H1 (cell line): ENCODE measurements around the gene CLPSL2. TPM values are rescaled to one million over a fixed set of nuclear protein-coding genes. Genes with fewer than 3 reads are reported as not detected.

Experiments used
- CTCF ChIA-PET: fragments of 300-600 bp; sonication (Branson Sonifier 250); formaldehyde crosslinking; loops from one replicate; lab custom pipeline; 2021; ENCODE audit not compliant: partially characterized antibody; lab: Charles Lee
- POLR2A ChIA-PET: fragments of 300-600 bp; sonication (Branson Sonifier 250); formaldehyde crosslinking; loops from one replicate; lab custom pipeline; 2021; ENCODE audit warnings: inconsistent platforms; ENCODE audit not compliant: partially characterized antibody; lab: Charles Lee
- DNase-seq, 2 experiments: peaks; one replicate each; pipeline versions ENCODE4 v3.0.0 to v3.0.0-alpha.2; 2010 to 2022; ENCODE audit warnings: low spot score in 2 of 2, low read depth in 1 of 2, mixed read lengths in 1 of 2
- FAIRE-seq: peaks from 2 replicates; lab custom pipeline; 2011; peaks lifted over from hg19 to GRCh38; lab: Jason Lieb, UNC
- H2AFZ ChIP-seq: 2 replicates; pipeline ENCODE4 v1.8.1; 2012; ENCODE audit warnings: low read length, inconsistent platforms
- H2AK5ac ChIP-seq: 2 replicates; pipeline ENCODE4 v1.6.1; 2013; ENCODE audit warnings: low read depth, low read length
- H2BK120ac ChIP-seq: replicated peaks from 2 replicates; pipeline ENCODE3; 2013; ENCODE audit warnings: low read depth, low read length, inconsistent platforms
- H2BK12ac ChIP-seq: 2 replicates; pipeline ENCODE4 v1.6.1; 2013; ENCODE audit warnings: low read depth, low read length
- H2BK15ac ChIP-seq: 2 replicates; pipeline ENCODE4 v1.6.1; 2013; ENCODE audit warnings: low read length
- H2BK20ac ChIP-seq: 2 replicates; pipeline ENCODE4 v1.6.1; 2013; ENCODE audit warnings: low read length
- H2BK5ac ChIP-seq: 2 replicates; pipeline ENCODE4 v1.6.1; 2013; ENCODE audit warnings: low read depth, low read length
- H3K14ac ChIP-seq: 2 replicates; pipeline ENCODE4 v1.6.1; 2013; ENCODE audit warnings: inconsistent platforms; ENCODE audit not compliant: insufficient read length
- H3K18ac ChIP-seq: 2 replicates; pipeline ENCODE4 v1.6.1; 2013; ENCODE audit warnings: low read length; ENCODE audit errors: extremely low read depth
- H3K23ac ChIP-seq: 2 replicates; pipeline ENCODE4 v1.6.1; 2013; ENCODE audit warnings: inconsistent platforms; ENCODE audit not compliant: insufficient read length
- H3K23me2 ChIP-seq: 2 replicates; pipeline ENCODE4 v1.6.1; 2013; ENCODE audit warnings: low read depth, low read length
- H3K27ac ChIP-seq: 2 replicates; pipeline ENCODE4 v1.6.1; 2011; ENCODE audit warnings: low read depth, low read length, inconsistent platforms
- H3K27me3 ChIP-seq, 4 experiments: replicated peaks in 1 of 4; 1 replicate in 1 of 4; 2 replicates in 3 of 4; pipeline versions ENCODE4 v1.6.1 to v1.8.1; 2011 to 2013; ENCODE audit warnings: low read length in 3 of 4, mild to moderate bottlenecking in 3 of 4, inconsistent platforms in 2 of 4, mixed read lengths in 2 of 4, moderate library complexity in 1 of 4; ENCODE audit not compliant: control insufficient read depth in 3 of 4, insufficient read depth in 3 of 4; ENCODE audit errors: extremely low read depth in 1 of 4
- H3K36me3 ChIP-seq, 4 experiments: 2 replicates each; pipeline versions ENCODE4 v1.6.1 to v1.8.1; 2011 to 2013; ENCODE audit warnings: mild to moderate bottlenecking in 4 of 4, low read length in 3 of 4, moderate library complexity in 2 of 4, control low read depth in 1 of 4, inconsistent platforms in 1 of 4; ENCODE audit not compliant: insufficient read depth in 4 of 4, control insufficient read depth in 2 of 4
- H3K4ac ChIP-seq: replicated peaks from 2 replicates; pipeline ENCODE3; 2013; ENCODE audit warnings: low read length, low read depth, mixed read lengths, inconsistent platforms; ENCODE audit not compliant: insufficient read length
- H3K4me1 ChIP-seq, 4 experiments: replicated peaks in 1 of 4; 1 replicate in 1 of 4; 2 replicates in 3 of 4; pipeline versions ENCODE4 v1.6.1 to v1.8.1; 2011 to 2013; ENCODE audit warnings: low read length in 3 of 4, inconsistent platforms in 2 of 4, mixed read lengths in 1 of 4; ENCODE audit not compliant: insufficient read depth in 4 of 4, control insufficient read depth in 3 of 4
- H3K4me2 ChIP-seq, 2 experiments: 2 replicates each; pipeline versions ENCODE4 v1.6.1 to v1.8.1; 2011 to 2013; ENCODE audit warnings: low read depth in 2 of 2, low read length in 2 of 2, control low read depth in 1 of 2, inconsistent platforms in 1 of 2, mild to moderate bottlenecking in 1 of 2; ENCODE audit not compliant: insufficient read depth in 1 of 2
- H3K4me3 ChIP-seq, 4 experiments: fragments of 200-600, 300-600 bp in 1 of 4; sonication (generic), shearing (Covaris generic), sonication (Bioruptor Twin) in 1 of 4; 2 replicates each; pipeline versions ENCODE4 v1.5.1 to v1.8.1; 2011 to 2016; ENCODE audit warnings: low read length in 4 of 4, low read depth in 3 of 4, control low read depth in 2 of 4, inconsistent platforms in 2 of 4, mild to moderate bottlenecking in 2 of 4, mixed read lengths in 1 of 4, moderate library complexity in 1 of 4; ENCODE audit not compliant: insufficient read depth in 2 of 4; ENCODE audit errors: extremely low read depth in 1 of 4
- H3K56ac ChIP-seq: replicated peaks from 2 replicates; pipeline ENCODE3; 2013; ENCODE audit warnings: low read depth, mild to moderate bottlenecking, mixed read lengths, low read length, inconsistent platforms; ENCODE audit not compliant: insufficient read length
- H3K79me1 ChIP-seq: 2 replicates; pipeline ENCODE4 v1.6.1; 2013; ENCODE audit warnings: low read depth, low read length, control low read depth
- H3K79me2 ChIP-seq, 2 experiments: 2 replicates each; pipeline versions ENCODE4 v1.6.1 to v1.8.1; 2012 to 2013; ENCODE audit warnings: low read length in 2 of 2, mild to moderate bottlenecking in 2 of 2, inconsistent platforms in 1 of 2; ENCODE audit not compliant: insufficient read depth in 2 of 2, control insufficient read depth in 1 of 2
- H3K9ac ChIP-seq, 4 experiments: replicated peaks in 1 of 4; 1 replicate in 1 of 4; 2 replicates in 3 of 4; pipeline versions ENCODE4 v1.6.1 to v1.8.1; 2011 to 2013; ENCODE audit warnings: low read depth in 3 of 4, low read length in 3 of 4, control low read depth in 2 of 4, mild to moderate bottlenecking in 2 of 4, moderate library complexity in 2 of 4, inconsistent platforms in 1 of 4; ENCODE audit errors: extremely low read depth in 1 of 4
- H3K9me3 ChIP-seq, 2 experiments: 2 replicates each; pipeline versions ENCODE4 v1.6.1 to v1.8.1; 2012 to 2013; ENCODE audit warnings: mild to moderate bottlenecking in 2 of 2, moderate library complexity in 2 of 2, control low read depth in 1 of 2, inconsistent platforms in 1 of 2, low read depth in 1 of 2, low read length in 1 of 2, mixed read lengths in 1 of 2; ENCODE audit not compliant: insufficient read depth in 2 of 2
- H4K20me1 ChIP-seq, 2 experiments: replicated peaks in 1 of 2; 2 replicates each; pipeline versions ENCODE3 to v1.8.1; 2011 to 2013; ENCODE audit warnings: inconsistent platforms in 2 of 2, low read length in 2 of 2, mild to moderate bottlenecking in 1 of 2; ENCODE audit not compliant: insufficient read depth in 2 of 2, control insufficient read depth in 1 of 2
- H4K5ac ChIP-seq: 2 replicates; pipeline ENCODE4 v1.6.1; 2013; ENCODE audit warnings: low read length, low read depth, mixed read lengths, inconsistent platforms; ENCODE audit not compliant: insufficient read length
- H4K8ac ChIP-seq: 2 replicates; pipeline ENCODE4 v1.8.0; 2013; ENCODE audit warnings: mild to moderate bottlenecking, moderate library complexity, low read length, inconsistent platforms; ENCODE audit not compliant: insufficient read depth; ENCODE audit errors: extremely low read depth
- H4K91ac ChIP-seq: replicated peaks from 2 replicates; pipeline ENCODE3; 2013; ENCODE audit warnings: low read length, mixed read lengths, inconsistent platforms; ENCODE audit not compliant: insufficient read length
- ATF2 ChIP-seq: IDR thresholded peaks from 2 replicates; pipeline ENCODE4 v1.6.1; 2012; ENCODE audit warnings: low read length, inconsistent platforms
- CEBPB ChIP-seq: IDR thresholded peaks from 2 replicates; pipeline ENCODE4 v1.6.1; 2012; ENCODE audit warnings: low read depth, low read length
- CTBP2 ChIP-seq: IDR thresholded peaks from 2 replicates; pipeline ENCODE4 v1.7.0; 2011; ENCODE audit warnings: borderline replicate concordance, mild to moderate bottlenecking, moderate library complexity, mixed read lengths, low read length; ENCODE audit not compliant: insufficient read depth, insufficient read length
- EP300 ChIP-seq, 2 experiments: IDR thresholded peaks; 1 replicate in 1 of 2; 2 replicates in 1 of 2; pipeline ENCODE4 v1.6.1; 2011 to 2012; ENCODE audit warnings: low read depth in 2 of 2, low read length in 2 of 2, mild to moderate bottlenecking in 2 of 2, borderline replicate concordance in 1 of 2, inconsistent platforms in 1 of 2, moderate library complexity in 1 of 2
- MAX ChIP-seq: IDR thresholded peaks from 2 replicates; pipeline ENCODE4 v1.6.1; 2012; ENCODE audit warnings: inconsistent platforms
- POLR2AphosphoS5 ChIP-seq: IDR thresholded peaks from 2 replicates; pipeline ENCODE4 v1.6.1; 2011; ENCODE audit warnings: low read depth, low read length
- POU5F1 ChIP-seq: IDR thresholded peaks from 2 replicates; pipeline ENCODE4 v1.6.1; 2011; ENCODE audit warnings: low read depth, mild to moderate bottlenecking, low read length, moderate library complexity
- SP2 ChIP-seq: IDR thresholded peaks from 2 replicates; pipeline ENCODE4 v1.6.1; 2012; ENCODE audit warnings: mild to moderate bottlenecking, low read length, inconsistent platforms
- SP4 ChIP-seq: IDR thresholded peaks from 2 replicates; pipeline ENCODE4 v1.6.1; 2012; ENCODE audit warnings: low read length, inconsistent platforms
- WGBS, 2 experiments: shearing (Covaris generic) in 1 of 2; methylation state at CpG; one replicate each; pipeline versions ENCODE4 v1.1.6 to v1.1.7; 2013 to 2015; ENCODE audit warnings: low lambda C conversion rate in 2 of 2, mixed read lengths in 2 of 2, inconsistent platforms in 1 of 2, low coverage in 1 of 2, missing lambda C conversion rate in 1 of 2; ENCODE audit not compliant: insufficient replicate concordance in 2 of 2, insufficient coverage in 1 of 2, insufficient read length in 1 of 2; ENCODE audit errors: extremely low coverage in 1 of 2, missing lambda C conversion rate in 1 of 2; 5-methylcytosine and 5-hydroxymethylcytosine counted together
- polyA plus RNA-seq, 7 experiments: library from polyadenylated mRNA; depleted of rRNA in 3 of 7; stranded (reverse) in 5 of 7; unstranded in 2 of 7; fragments of >200 nt in 5 of 7; fragments of 200-250 nt in 2 of 7; gene quantifications; 1 replicate in 5 of 7; 2 replicates in 1 of 7; 4 replicates in 1 of 7; pipeline versions ENCODE4 v1.2.1 to v1.2.3, GENCODE V29; 2011 to 2013; ENCODE audit warnings: missing spikeins in 2 of 7, mixed read lengths in 2 of 7
- total RNA-seq: library from RNA; stranded (reverse); fragmentation: NEBNext Ultra II Directional; extraction: Animal tissue kit (Norgen Biotek cat#: 25700); gene quantifications from 2 replicates; pipeline ENCODE4 v1.2.1, GENCODE V29; 2021

Gene CLPSL2
- total and polyA plus RNA-seq, 2 of the 8 experiments (the other 6 are each of a cell fraction or from before 2014, with no cell fraction given) = 1.4 to 3.4 TPM

- no peak overlapping the region for H3K23ac ChIP-seq
- peak overlapping the region; percentile 78 to 99 for H3K4me2 ChIP-seq
- H3K27me3 ChIP-seq = peaks cover 0 to 7% (median 1%) of the 10 kb centered on the region in 4 experiments; a peak in 3 of 7 replicates
- no peaks in the 10 kb centered on the region for H4K20me1 ChIP-seq
- H3K23me2 ChIP-seq = peaks cover 22% of the 10 kb centered on the region
- ChIA-PET POLR2A (interaction anchor here (0.6 to 3.8 kb wide), 15 partner anchors 10 to 296 kb away, joined by 3 to 23 read pairs (median 4); partner anchors contain the start of genes FKBP5 and TEAD3), CTCF (interaction anchor here (0.7 to 4.8 kb wide), 6 partner anchors 9 to 144 kb away, joined by 3 to 30 read pairs (median 3); partner anchors contain the start of gene ARMC12)
- peak overlapping the region; percentile 73 for H2BK5ac ChIP-seq
- H3K4ac ChIP-seq = peak overlapping the region; percentile 87
- peak overlapping the region; percentile 98; the same call in 1 of the 2 replicates for H2BK20ac ChIP-seq
- H3K9me3 ChIP-seq = no peaks in the 10 kb centered on the region
- peak overlapping the region; percentile 77 for H4K91ac ChIP-seq
- peak overlapping the region; percentile 88 for H2BK15ac ChIP-seq
- no peaks in the 10 kb centered on the region for H3K79me1 ChIP-seq
- H3K36me3 ChIP-seq = no peaks in the 10 kb centered on the region
- no peak for FAIRE-seq
- peak overlapping the region; percentile 75 to 92 (median 88) for H3K4me3 ChIP-seq
- H3K4me1 ChIP-seq = peaks cover 10 to 40% (median 32%) of the 10 kb centered on the region in 4 experiments
- H4K5ac ChIP-seq = peak overlapping the region; percentile 56
- H2BK12ac ChIP-seq = peak overlapping the region; percentile 99; the same call in 1 of the 2 replicates
- peak overlapping the region; percentile 91 for H4K8ac ChIP-seq
- H3K9ac ChIP-seq = peak overlapping the region; percentile 67 to 82 (median 76)
- no peak overlapping the region for H2AK5ac ChIP-seq
- peak overlapping the region; percentile 59 for H3K27ac ChIP-seq
- peak overlapping the region; percentile 97 for H3K18ac ChIP-seq
- DNase-seq = peak in 1 of 2 experiments; percentile 70
- no peak overlapping the region for H3K14ac ChIP-seq
- H2AFZ ChIP-seq = peak overlapping the region; percentile 31; the same call in 1 of the 2 replicates
- H3K79me2 ChIP-seq = no peaks in the 10 kb centered on the region
- WGBS, 2 experiments = 3% methylated on average over 37 of the region's 57 CpGs; no CpG with 5 or more reads in 1 of the 2 experiments
- H3K56ac ChIP-seq = peak overlapping the region; percentile 63
- peak overlapping the region; percentile 71 for H2BK120ac ChIP-seq
- peak; percentile 84 for TF ChIP-seq MAX
- TF ChIP-seq CEBPB = no peak
- peak; percentile 3 for TF ChIP-seq CTBP2
- no peak for TF ChIP-seq POU5F1
- TF ChIP-seq POLR2AphosphoS5 = peak; percentile 59; the same call in 1 of the 2 replicates
- TF ChIP-seq SP2 = no peak
- TF ChIP-seq ATF2 = no peak
- TF ChIP-seq SP4 = 0 out of 2 replicates have a peak, but pooled peaks have one; percentile 25
- peak in 1 of 2 experiments; percentile 55; a peak in 1 of 3 replicates for TF ChIP-seq EP300 (IDR thresholded peaks at IDR 0.05; ENCODE audit: borderline replicate concordance in 1 of 2, low read depth in 2 of 2, low read length in 2 of 2)
These were observed 48.3 kb upstream of the CLPSL2 start for GRCh38 chr6:35727935-35728682.
